Right lobe of liver (tissue), 6 donors: Measurements from ENCODE around the gene RIOK1. TPM values are rescaled to one million over a fixed set of nuclear protein-coding genes. Genes with fewer than 3 reads are reported as not detected.

Experiments
- ATAC-seq, 4 donors: fragments of 200-7000 bp; cut with Tn5 transposase; one replicate each; pipeline ENCODE4 v1.9.1; 2020; ENCODE audit warnings: mild to moderate bottlenecking in 4 of 4, moderate library complexity in 4 of 4
- DNase-seq, 3 donors: peaks; one replicate each; pipeline ENCODE4 v3.0.0-alpha.2; 2020
- H3K27ac ChIP-seq, 3 donors: fragments of 200-600 bp; one replicate each; pipeline ENCODE4 v1.8.0; 2022
- H3K27me3 ChIP-seq, 2 donors: fragments of 200-600 bp; one replicate each; pipeline ENCODE4 v1.8.0; 2022
- H3K36me3 ChIP-seq, 4 donors: fragments of 200-600 bp; sonication (generic) in 1 of 4; one replicate each; pipeline versions ENCODE4 v1.5.1 to v1.8.0; 2017 to 2022; ENCODE audit warnings: control low read depth in 1 of 4
- H3K4me1 ChIP-seq, 4 donors: fragments of 200-600 bp; sonication (generic) in 1 of 4; one replicate each; pipeline versions ENCODE4 v1.5.1 to v1.8.0; 2017 to 2022; ENCODE audit warnings: control low read depth in 1 of 4
- H3K4me3 ChIP-seq, 3 donors: fragments of 200-600 bp; one replicate each; pipeline ENCODE4 v1.8.0; 2022
- H3K9me3 ChIP-seq, 4 donors: fragments of 200-600 bp; sonication (generic) in 1 of 4; one replicate each; pipeline versions ENCODE4 v1.5.1 to v1.8.0; 2017 to 2022; ENCODE audit warnings: control low read depth in 1 of 4
- CTCF ChIP-seq, 4 donors: fragments of 200-600 bp in 3 of 4; fragments of 450-650 bp in 1 of 4; IDR thresholded peaks; one replicate each; pipeline versions ENCODE4 v1.5.1 to v1.8.0; 2016 to 2022; ENCODE audit warnings: antibody characterized with exemption in 4 of 4, mild to moderate bottlenecking in 2 of 4
- POLR2A ChIP-seq: fragments of 450-650 bp; IDR thresholded peaks from one replicate; pipeline ENCODE4 v1.6.1; 2017; ENCODE audit warnings: antibody characterized with exemption, mild to moderate bottlenecking
- WGBS: methylation state at CpG from one replicate; pipeline ENCODE4 v1.1.6; 2018; ENCODE audit warnings: low coverage, low lambda C conversion rate; ENCODE audit not compliant: insufficient coverage; ENCODE audit errors: missing lambda C conversion rate; 5-methylcytosine and 5-hydroxymethylcytosine counted together
- intact Hi-C, 2 donors: fragments of 100-400 bp; cut with DNase I; formaldehyde crosslinking; loops; one replicate each; pipeline versions ENCODE4 v1.11.2 to v1.14.1; 2022
- total RNA-seq, 6 experiments: library from RNA; depleted of rRNA in 2 of 6; stranded (reverse); fragments of >200 nt in 2 of 6; fragmentation: NEBNext Ultra II Directional in 3 of 6; extraction: Animal tissue kit (Norgen Biotek cat#: 25700) in 3 of 6; gene quantifications; one replicate each; pipeline versions ENCODE4 v1.1.0 to v1.2.4, GENCODE V29; 2016 to 2023
- donor health status: DM: no; HTN: yes; CAD: no.
- donor health status: DM: no; HTN: no; CAD: no.
- donor health status: DM: no; HTN: no; CAD: no.
- donor health status: DM: no; HTN: yes; CAD: no.
- donor health status: DM: no; HTN: yes; CAD: no.

The RIOK1 gene
- total RNA-seq, 6 experiments from 2014 or later: 4.6 to 7.9 (median 6.7) TPM

GRCh38 chr6:7434672-7435071 lies 45.1 kb downstream of the RIOK1 start:
- DNase-seq (no peak), ATAC-seq (no peak)
- TF ChIP-seq POLR2A (no peak), CTCF (IDR thresholded peaks at IDR 0.05) (no peak)
- 30% methylated on average over 1 of the region's 1 CpG for WGBS
- Histone ChIP-seq H3K9me3 (no peaks in the 10 kb centered on the region), H3K27ac (no peak overlapping the region), H3K36me3 (no peaks in the 10 kb centered on the region), H3K4me1 (no peaks in the 10 kb centered on the region), H3K4me3 (no peak overlapping the region), H3K27me3 (no peaks in the 10 kb centered on the region)
- intact Hi-C loops: no loop called here

GRCh38 chr6:7438011-7438410 lies 48.4 kb downstream of the RIOK1 start:
- DNase-seq (no peak), ATAC-seq (no peak)
- intact Hi-C loops: no loop called here
- Histone ChIP-seq H3K36me3 (no peaks in the 10 kb centered on the region), H3K4me1 (no peaks in the 10 kb centered on the region), H3K4me3 (no peak overlapping the region), H3K9me3 (no peaks in the 10 kb centered on the region), H3K27ac (no peak overlapping the region), H3K27me3 (no peaks in the 10 kb centered on the region)
- 100% methylated on average over 1 of the region's 3 CpGs for WGBS
- TF ChIP-seq POLR2A (no peak), CTCF (IDR thresholded peaks at IDR 0.05) (no peak)

GRCh38 chr6:7439228-7439627 lies 49.6 kb downstream of the RIOK1 start:
- TF ChIP-seq CTCF (IDR thresholded peaks at IDR 0.05): no peak
- intact Hi-C loops: no loop called here
- Histone ChIP-seq H3K4me1 (no peaks in the 10 kb centered on the region), H3K27ac (no peak overlapping the region), H3K4me3 (no peak overlapping the region), H3K36me3 (no peaks in the 10 kb centered on the region), H3K27me3 (no peaks in the 10 kb centered on the region), H3K9me3 (no peaks in the 10 kb centered on the region)
- DNase-seq (no peak), ATAC-seq (peak in 1 of 4 donors; percentile 42)
- WGBS: 63% methylated on average over 3 of the region's 3 CpGs

GRCh38 chr6:7440476-7440875 lies 50.9 kb downstream of the RIOK1 start:
- no peaks in the 10 kb centered on the region for H3K36me3 ChIP-seq
- no peak overlapping the region for H3K4me3 ChIP-seq
- intact Hi-C loops: no loop called here

More at GRCh38 chr6:7440476-7440875, 50.9 kb downstream of the RIOK1 start:
- WGBS: 71% methylated on average over 6 of the region's 6 CpGs
- H3K27ac ChIP-seq: no peak overlapping the region
- no peaks in the 10 kb centered on the region for H3K4me1 ChIP-seq
- ATAC-seq (no peak), DNase-seq (no peak)
- H3K27me3 ChIP-seq: no peaks in the 10 kb centered on the region
- no peaks in the 10 kb centered on the region for H3K9me3 ChIP-seq
- TF ChIP-seq CTCF (IDR thresholded peaks at IDR 0.05) (no peak), POLR2A (no peak)
